H1 (cell line): ENCODE results near the gene EPB41L4A. TPM values are rescaled to one million over a fixed set of nuclear protein-coding genes. Genes with fewer than 3 reads are reported as not detected.

Experiments
- CTCF ChIA-PET: fragments of 300-600 bp; sonication (Branson Sonifier 250); formaldehyde crosslinking; loops from one replicate; lab custom pipeline; 2021; ENCODE audit not compliant: partially characterized antibody; lab: Charles Lee
- POLR2A ChIA-PET: fragments of 300-600 bp; sonication (Branson Sonifier 250); formaldehyde crosslinking; loops from one replicate; lab custom pipeline; 2021; ENCODE audit warnings: inconsistent platforms; ENCODE audit not compliant: partially characterized antibody; lab: Charles Lee
- DNase-seq, 2 experiments: peaks; one replicate each; pipeline versions ENCODE4 v3.0.0 to v3.0.0-alpha.2; 2010 to 2022; ENCODE audit warnings: low spot score in 2 of 2, low read depth in 1 of 2, mixed read lengths in 1 of 2
- FAIRE-seq: peaks from 2 replicates; lab custom pipeline; 2011; peaks lifted over from hg19 to GRCh38; lab: Jason Lieb, UNC
- H2AFZ ChIP-seq: 2 replicates; pipeline ENCODE4 v1.8.1; 2012; ENCODE audit warnings: low read length, inconsistent platforms
- H2AK5ac ChIP-seq: 2 replicates; pipeline ENCODE4 v1.6.1; 2013; ENCODE audit warnings: low read depth, low read length
- H2BK120ac ChIP-seq: replicated peaks from 2 replicates; pipeline ENCODE3; 2013; ENCODE audit warnings: low read depth, low read length, inconsistent platforms
- H2BK12ac ChIP-seq: 2 replicates; pipeline ENCODE4 v1.6.1; 2013; ENCODE audit warnings: low read depth, low read length
- H2BK15ac ChIP-seq: 2 replicates; pipeline ENCODE4 v1.6.1; 2013; ENCODE audit warnings: low read length
- H2BK20ac ChIP-seq: 2 replicates; pipeline ENCODE4 v1.6.1; 2013; ENCODE audit warnings: low read length
- H2BK5ac ChIP-seq: 2 replicates; pipeline ENCODE4 v1.6.1; 2013; ENCODE audit warnings: low read depth, low read length
- H3K14ac ChIP-seq: 2 replicates; pipeline ENCODE4 v1.6.1; 2013; ENCODE audit warnings: inconsistent platforms; ENCODE audit not compliant: insufficient read length
- H3K18ac ChIP-seq: 2 replicates; pipeline ENCODE4 v1.6.1; 2013; ENCODE audit warnings: low read length; ENCODE audit errors: extremely low read depth
- H3K23ac ChIP-seq: 2 replicates; pipeline ENCODE4 v1.6.1; 2013; ENCODE audit warnings: inconsistent platforms; ENCODE audit not compliant: insufficient read length
- H3K23me2 ChIP-seq: 2 replicates; pipeline ENCODE4 v1.6.1; 2013; ENCODE audit warnings: low read depth, low read length
- H3K27ac ChIP-seq: 2 replicates; pipeline ENCODE4 v1.6.1; 2011; ENCODE audit warnings: low read depth, low read length, inconsistent platforms
- H3K27me3 ChIP-seq, 4 experiments: replicated peaks in 1 of 4; 1 replicate in 1 of 4; 2 replicates in 3 of 4; pipeline versions ENCODE4 v1.6.1 to v1.8.1; 2011 to 2013; ENCODE audit warnings: low read length in 3 of 4, mild to moderate bottlenecking in 3 of 4, inconsistent platforms in 2 of 4, mixed read lengths in 2 of 4, moderate library complexity in 1 of 4; ENCODE audit not compliant: control insufficient read depth in 3 of 4, insufficient read depth in 3 of 4; ENCODE audit errors: extremely low read depth in 1 of 4
- H3K36me3 ChIP-seq, 4 experiments: 2 replicates each; pipeline versions ENCODE4 v1.6.1 to v1.8.1; 2011 to 2013; ENCODE audit warnings: mild to moderate bottlenecking in 4 of 4, low read length in 3 of 4, moderate library complexity in 2 of 4, control low read depth in 1 of 4, inconsistent platforms in 1 of 4; ENCODE audit not compliant: insufficient read depth in 4 of 4, control insufficient read depth in 2 of 4
- H3K4ac ChIP-seq: replicated peaks from 2 replicates; pipeline ENCODE3; 2013; ENCODE audit warnings: low read length, low read depth, mixed read lengths, inconsistent platforms; ENCODE audit not compliant: insufficient read length
- H3K4me1 ChIP-seq, 4 experiments: replicated peaks in 1 of 4; 1 replicate in 1 of 4; 2 replicates in 3 of 4; pipeline versions ENCODE4 v1.6.1 to v1.8.1; 2011 to 2013; ENCODE audit warnings: low read length in 3 of 4, inconsistent platforms in 2 of 4, mixed read lengths in 1 of 4; ENCODE audit not compliant: insufficient read depth in 4 of 4, control insufficient read depth in 3 of 4
- H3K4me2 ChIP-seq, 2 experiments: 2 replicates each; pipeline versions ENCODE4 v1.6.1 to v1.8.1; 2011 to 2013; ENCODE audit warnings: low read depth in 2 of 2, low read length in 2 of 2, control low read depth in 1 of 2, inconsistent platforms in 1 of 2, mild to moderate bottlenecking in 1 of 2; ENCODE audit not compliant: insufficient read depth in 1 of 2
- H3K4me3 ChIP-seq, 4 experiments: fragments of 200-600, 300-600 bp in 1 of 4; sonication (generic), shearing (Covaris generic), sonication (Bioruptor Twin) in 1 of 4; 2 replicates each; pipeline versions ENCODE4 v1.5.1 to v1.8.1; 2011 to 2016; ENCODE audit warnings: low read length in 4 of 4, low read depth in 3 of 4, control low read depth in 2 of 4, inconsistent platforms in 2 of 4, mild to moderate bottlenecking in 2 of 4, mixed read lengths in 1 of 4, moderate library complexity in 1 of 4; ENCODE audit not compliant: insufficient read depth in 2 of 4; ENCODE audit errors: extremely low read depth in 1 of 4
- H3K56ac ChIP-seq: replicated peaks from 2 replicates; pipeline ENCODE3; 2013; ENCODE audit warnings: low read depth, mild to moderate bottlenecking, mixed read lengths, low read length, inconsistent platforms; ENCODE audit not compliant: insufficient read length
- H3K79me1 ChIP-seq: 2 replicates; pipeline ENCODE4 v1.6.1; 2013; ENCODE audit warnings: low read depth, low read length, control low read depth
- H3K79me2 ChIP-seq, 2 experiments: 2 replicates each; pipeline versions ENCODE4 v1.6.1 to v1.8.1; 2012 to 2013; ENCODE audit warnings: low read length in 2 of 2, mild to moderate bottlenecking in 2 of 2, inconsistent platforms in 1 of 2; ENCODE audit not compliant: insufficient read depth in 2 of 2, control insufficient read depth in 1 of 2
- H3K9ac ChIP-seq, 4 experiments: replicated peaks in 1 of 4; 1 replicate in 1 of 4; 2 replicates in 3 of 4; pipeline versions ENCODE4 v1.6.1 to v1.8.1; 2011 to 2013; ENCODE audit warnings: low read depth in 3 of 4, low read length in 3 of 4, control low read depth in 2 of 4, mild to moderate bottlenecking in 2 of 4, moderate library complexity in 2 of 4, inconsistent platforms in 1 of 4; ENCODE audit errors: extremely low read depth in 1 of 4
- H3K9me3 ChIP-seq, 2 experiments: 2 replicates each; pipeline versions ENCODE4 v1.6.1 to v1.8.1; 2012 to 2013; ENCODE audit warnings: mild to moderate bottlenecking in 2 of 2, moderate library complexity in 2 of 2, control low read depth in 1 of 2, inconsistent platforms in 1 of 2, low read depth in 1 of 2, low read length in 1 of 2, mixed read lengths in 1 of 2; ENCODE audit not compliant: insufficient read depth in 2 of 2
- H4K20me1 ChIP-seq, 2 experiments: replicated peaks in 1 of 2; 2 replicates each; pipeline versions ENCODE3 to v1.8.1; 2011 to 2013; ENCODE audit warnings: inconsistent platforms in 2 of 2, low read length in 2 of 2, mild to moderate bottlenecking in 1 of 2; ENCODE audit not compliant: insufficient read depth in 2 of 2, control insufficient read depth in 1 of 2
- H4K5ac ChIP-seq: 2 replicates; pipeline ENCODE4 v1.6.1; 2013; ENCODE audit warnings: low read length, low read depth, mixed read lengths, inconsistent platforms; ENCODE audit not compliant: insufficient read length
- H4K8ac ChIP-seq: 2 replicates; pipeline ENCODE4 v1.8.0; 2013; ENCODE audit warnings: mild to moderate bottlenecking, moderate library complexity, low read length, inconsistent platforms; ENCODE audit not compliant: insufficient read depth; ENCODE audit errors: extremely low read depth
- H4K91ac ChIP-seq: replicated peaks from 2 replicates; pipeline ENCODE3; 2013; ENCODE audit warnings: low read length, mixed read lengths, inconsistent platforms; ENCODE audit not compliant: insufficient read length
- ASH2L ChIP-seq: fragments of 200-600, 300-600 bp; sonication (generic); IDR thresholded peaks from one replicate; pipeline ENCODE4 v1.7.1; 2017; ENCODE audit warnings: low read length
- BACH1 ChIP-seq: IDR thresholded peaks from 2 replicates; pipeline ENCODE4 v1.6.1; 2012; ENCODE audit warnings: low read length, improper control_type of control experiment
- BRCA1 ChIP-seq: IDR thresholded peaks from 2 replicates; pipeline ENCODE4 v1.6.1; 2012; ENCODE audit warnings: low read depth, low read length, improper control_type of control experiment
- SRF ChIP-seq: IDR thresholded peaks from 2 replicates; pipeline ENCODE4 v1.6.1; 2011; ENCODE audit warnings: mild to moderate bottlenecking, low read depth, low read length, moderate library complexity
- TEAD4 ChIP-seq: IDR thresholded peaks from 2 replicates; pipeline ENCODE4 v1.6.1; 2012; ENCODE audit warnings: low read depth, low read length, inconsistent platforms, mixed read lengths
- whole genome bisulfite sequencing, 2 experiments: shearing (Covaris generic) in 1 of 2; methylation state at CpG; one replicate each; pipeline versions ENCODE4 v1.1.6 to v1.1.7; 2013 to 2015; ENCODE audit warnings: low lambda C conversion rate in 2 of 2, mixed read lengths in 2 of 2, inconsistent platforms in 1 of 2, low coverage in 1 of 2, missing lambda C conversion rate in 1 of 2; ENCODE audit not compliant: insufficient replicate concordance in 2 of 2, insufficient coverage in 1 of 2, insufficient read length in 1 of 2; ENCODE audit errors: extremely low coverage in 1 of 2, missing lambda C conversion rate in 1 of 2; 5-methylcytosine and 5-hydroxymethylcytosine counted together
- polyA plus RNA-seq, 7 experiments: library from polyadenylated mRNA; depleted of rRNA in 3 of 7; stranded (reverse) in 5 of 7; unstranded in 2 of 7; fragments of >200 nt in 5 of 7; fragments of 200-250 nt in 2 of 7; gene quantifications; 1 replicate in 5 of 7; 2 replicates in 1 of 7; 4 replicates in 1 of 7; pipeline versions ENCODE4 v1.2.1 to v1.2.3, GENCODE V29; 2011 to 2013; ENCODE audit warnings: missing spikeins in 2 of 7, mixed read lengths in 2 of 7
- total RNA-seq: library from RNA; stranded (reverse); fragmentation: NEBNext Ultra II Directional; extraction: Animal tissue kit (Norgen Biotek cat#: 25700); gene quantifications from 2 replicates; pipeline ENCODE4 v1.2.1, GENCODE V29; 2021

Gene EPB41L4A
- total and polyA plus RNA-seq, 2 of the 8 experiments (the other 6 are each of a cell fraction or from before 2014, with no cell fraction given), result 1.6 to 4.6 TPM

- Histone ChIP-seq H2BK20ac (peak overlapping the region; percentile 26; the same call in 1 of the 2 replicates), H3K56ac (no peak overlapping the region), H3K79me2 (no peaks in the 10 kb centered on the region), H4K5ac (no peak overlapping the region), H3K9ac (no peak overlapping the region), H4K91ac (no peak overlapping the region), H3K36me3 (no peaks in the 10 kb centered on the region), H3K14ac (no peak overlapping the region), H2AFZ (peak overlapping the region; percentile 52), H3K9me3 (no peaks in the 10 kb centered on the region), H3K4ac (no peak overlapping the region), H2AK5ac (no peak overlapping the region), H2BK5ac (no peak overlapping the region), H3K4me3 (no peak overlapping the region), H3K4me1 (peaks cover 5 to 13% (median 10%) of the 10 kb centered on the region in 4 experiments), H4K8ac (no peak overlapping the region), H3K4me2 (0 out of 4 replicates have a peak overlapping the region, but pooled peaks have one; percentile 14 to 17), H2BK120ac (no peak overlapping the region), H3K23me2 (no peaks in the 10 kb centered on the region), H2BK15ac (no peak overlapping the region), H3K27me3 (no peaks in the 10 kb centered on the region), H4K20me1 (no peaks in the 10 kb centered on the region), H3K23ac (no peak overlapping the region), H3K18ac (no peak overlapping the region), H3K27ac (no peak overlapping the region), H3K79me1 (no peaks in the 10 kb centered on the region), H2BK12ac (0 out of 2 replicates have a peak overlapping the region, but pooled peaks have one; percentile 32)
- ChIA-PET POLR2A (interaction anchor here (0.6 kb wide), 1 partner anchor 170 kb away, joined by 4 read pairs; no protein-coding TSS in a partner anchor), CTCF (interaction anchor here (0.7 to 1.2 kb wide), 4 partner anchors 16 to 32 kb away, joined by 3 to 5 read pairs (median 3); no protein-coding TSS in a partner anchor)
- FAIRE-seq (peak; percentile 48), DNase-seq (no peak)
- WGBS, 2 experiments, result 78% methylated on average over 4 of the region's 5 CpGs; no CpG with 5 or more reads in 1 of the 2 experiments
- TF ChIP-seq SRF (peak; percentile 43; the same call in 1 of the 2 replicates), BRCA1 (no peak), ASH2L (peak; percentile 9), TEAD4 (peak; percentile 41; the same call in 1 of the 2 replicates), BACH1 (no peak)
Measured at GRCh38 chr5:112333331-112333781, 85.7 kb downstream of the EPB41L4A start.
